ENCODE measurements around the gene PRSS56. TPM values are rescaled to one million over a fixed set of nuclear protein-coding genes. Genes with fewer than 3 reads are reported as not detected.

The PRSS56 gene
- total and polyA plus RNA-seq, 2 of the 8 experiments (the other 6 are each of a cell fraction or from before 2014, with no cell fraction given): 0.03 TPM; not detected in 1

DNA sequence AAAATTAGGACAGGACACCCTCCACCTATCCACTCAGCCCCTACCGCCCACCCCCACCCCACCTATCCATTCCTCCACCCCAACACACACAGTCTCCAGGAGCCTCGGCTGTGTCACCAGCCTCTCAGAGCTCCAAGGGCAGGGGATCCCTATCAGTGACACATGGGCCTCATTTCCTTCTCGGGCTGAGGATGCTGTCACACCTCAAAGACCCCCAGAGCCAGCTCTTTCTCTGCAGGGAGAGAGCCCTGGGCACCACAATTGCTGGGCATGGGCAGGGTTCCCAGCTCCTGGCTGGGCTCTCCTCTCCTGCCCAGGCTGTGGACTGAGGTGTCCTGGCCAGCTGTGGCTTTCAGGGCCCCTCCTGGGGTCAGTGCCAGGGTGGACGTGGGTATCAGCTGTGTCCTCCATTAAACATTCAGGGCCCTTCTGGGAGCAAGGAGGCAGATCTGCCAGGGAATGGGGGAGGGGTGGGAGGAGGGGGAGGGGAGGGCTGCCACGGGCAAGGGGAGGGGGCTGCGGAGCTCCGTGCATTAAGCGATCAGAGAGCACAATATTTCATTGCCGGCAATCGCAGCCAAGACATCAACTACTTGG is 18.3 kb upstream of the PRSS56 start:
- no peak overlapping the region for H3K23ac ChIP-seq (ENCODE audit: insufficient read length)
- H4K8ac ChIP-seq (ENCODE audit: extremely low read depth, insufficient read depth, low read length): no peak overlapping the region
- H2BK15ac ChIP-seq (ENCODE audit: low read length): no peak overlapping the region
- FAIRE-seq (no peak), DNase-seq (ENCODE audit: low read depth in 1 of 2, low spot score in 2 of 2) (no peak)
- peak overlapping the region; percentile 18 to 84 (median 46); a peak in 5 of 8 replicates for H3K4me3 ChIP-seq (ENCODE audit: extremely low read depth in 1 of 4, insufficient read depth in 2 of 4, low read depth in 3 of 4, low read length in 4 of 4)
- H4K5ac ChIP-seq (ENCODE audit: insufficient read length, low read depth, low read length): peak overlapping the region; percentile 48
- peaks cover 15 to 45% (median 39%) of the 10 kb centered on the region in 4 experiments for H3K27me3 ChIP-seq (replicated peaks in 1 of 4; ENCODE audit: control insufficient read depth in 3 of 4, extremely low read depth in 1 of 4, insufficient read depth in 3 of 4, low read length in 3 of 4)
- no peak overlapping the region for H2BK5ac ChIP-seq (ENCODE audit: low read depth, low read length)
- H2BK12ac ChIP-seq (ENCODE audit: low read depth, low read length): no peak overlapping the region
- peak overlapping the region; percentile 83 for H3K18ac ChIP-seq (ENCODE audit: extremely low read depth, low read length)
- peak overlapping the region; percentile 86; the same call in 1 of the 2 replicates for H2BK20ac ChIP-seq (ENCODE audit: low read length)
- H4K20me1 ChIP-seq (replicated peaks in 1 of 2; ENCODE audit: control insufficient read depth in 1 of 2, insufficient read depth in 2 of 2, low read length in 2 of 2): peaks cover 0 to 2% of the 10 kb centered on the region in 2 experiments
- peaks cover 12% of the 10 kb centered on the region for H3K23me2 ChIP-seq (ENCODE audit: low read depth, low read length)
- H3K4ac ChIP-seq (replicated peaks; ENCODE audit: insufficient read length, low read depth, low read length): no peak overlapping the region
- H3K36me3 ChIP-seq (ENCODE audit: control insufficient read depth in 2 of 4, insufficient read depth in 4 of 4, low read length in 3 of 4): no peaks in the 10 kb centered on the region
- peaks cover 0 to 35% (median 18%) of the 10 kb centered on the region in 4 experiments; a peak in 6 of 7 replicates for H3K4me1 ChIP-seq (replicated peaks in 1 of 4; ENCODE audit: control insufficient read depth in 3 of 4, insufficient read depth in 4 of 4, low read length in 3 of 4)
- H2AK5ac ChIP-seq (ENCODE audit: low read depth, low read length): 0 out of 2 replicates have a peak overlapping the region, but pooled peaks have one; percentile 39
- no peak overlapping the region for H3K9ac ChIP-seq (replicated peaks in 1 of 4; ENCODE audit: extremely low read depth in 1 of 4, low read depth in 3 of 4, low read length in 3 of 4)
- H3K79me1 ChIP-seq (ENCODE audit: low read depth, low read length): no peaks in the 10 kb centered on the region
- no peak overlapping the region for H4K91ac ChIP-seq (replicated peaks; ENCODE audit: insufficient read length, low read length)
- H3K4me2 ChIP-seq (ENCODE audit: insufficient read depth in 1 of 2, low read depth in 2 of 2, low read length in 2 of 2): peak overlapping the region; percentile 100
- no peaks in the 10 kb centered on the region for H3K9me3 ChIP-seq (ENCODE audit: insufficient read depth in 2 of 2, low read depth in 1 of 2, low read length in 1 of 2)
- H3K14ac ChIP-seq (ENCODE audit: insufficient read length): no peak overlapping the region
- H2BK120ac ChIP-seq (replicated peaks; ENCODE audit: low read depth, low read length): no peak overlapping the region
- H2AFZ ChIP-seq (ENCODE audit: low read length): no peak overlapping the region
- WGBS, 2 experiments (ENCODE audit: extremely low coverage in 1 of 2, insufficient coverage in 1 of 2, insufficient read length in 1 of 2, insufficient replicate concordance in 2 of 2, low coverage in 1 of 2, low lambda C conversion rate in 2 of 2, missing lambda C conversion rate in 1 of 2): 54% methylated on average over 3 of the region's 10 CpGs; no CpG with 5 or more reads in 1 of the 2 experiments
- peak overlapping the region; percentile 12 for H3K56ac ChIP-seq (replicated peaks; ENCODE audit: insufficient read length, low read depth, low read length)
- no peak overlapping the region for H3K27ac ChIP-seq (ENCODE audit: low read depth, low read length)
- ChIA-PET CTCF (ENCODE audit: partially characterized antibody) (interaction anchor here (0.6 to 2.9 kb wide), 11 partner anchors 10 to 131 kb away, joined by 3 to 13 read pairs (median 4); no protein-coding TSS in a partner anchor), POLR2A (ENCODE audit: partially characterized antibody) (interaction anchor here (0.9 to 1.3 kb wide), 2 partner anchors 10 to 19 kb away, joined by 3 to 4 read pairs; partner anchors contain the start of gene PRSS56)
- no peaks in the 10 kb centered on the region for H3K79me2 ChIP-seq (ENCODE audit: control insufficient read depth in 1 of 2, insufficient read depth in 2 of 2, low read length in 2 of 2)
- TF ChIP-seq CBX8 (IDR thresholded peaks at IDR 0.05; ENCODE audit: borderline replicate concordance, low read depth, low read length) (no peak), RFX5 (IDR thresholded peaks at IDR 0.05; ENCODE audit: borderline replicate concordance, low read depth, low read length) (no peak), KDM4A (IDR thresholded peaks at IDR 0.05; ENCODE audit: low read depth, low read length, severe bottlenecking) (no peak), RNF2 (IDR thresholded peaks at IDR 0.05; ENCODE audit: borderline replicate concordance, low read depth, low read length, missing control alignments, poor library complexity, severe bottlenecking) (no peak), SP1 (IDR thresholded peaks at IDR 0.05; ENCODE audit: low read depth, low read length) (no peak), MAFK (IDR thresholded peaks at IDR 0.05; ENCODE audit: low read depth, low read length) (no peak), JUN (IDR thresholded peaks at IDR 0.05; ENCODE audit: low read depth, low read length) (no peak), RBBP5 (IDR thresholded peaks at IDR 0.05; ENCODE audit: borderline replicate concordance, low read depth, low read length) (no peak), CEBPB (IDR thresholded peaks at IDR 0.05; ENCODE audit: low read depth, low read length) (no peak), HDAC2 (IDR thresholded peaks at IDR 0.05; ENCODE audit: borderline replicate concordance in 1 of 2, low read depth in 2 of 2, low read length in 2 of 2) (no peak), EP300 (IDR thresholded peaks at IDR 0.05; ENCODE audit: borderline replicate concordance in 1 of 2, low read depth in 2 of 2, low read length in 2 of 2) (no peak), CHD1 (IDR thresholded peaks at IDR 0.05; ENCODE audit: low read depth, low read length) (no peak)

Measured in H1 (cell line).